Stomach (tissue), 9 donors: ENCODE data around the gene ARHGEF5. TPM values are rescaled to one million over a fixed set of nuclear protein-coding genes. Genes with fewer than 3 reads are reported as not detected.

ENCODE experiments used
- DNase-seq, 2 donors: peaks; one replicate each; pipeline versions ENCODE4 v3.0.0 to v3.0.0-alpha.2; 2013 to 2019
- H3K27ac ChIP-seq, 5 donors: fragments of 200-600 bp in 4 of 5; sonication (generic) in 4 of 5; one replicate each; pipeline ENCODE4 v1.5.1; 2013 to 2019; ENCODE audit warnings: mild to moderate bottlenecking in 1 of 5, moderate library complexity in 1 of 5
- H3K27me3 ChIP-seq, 3 donors: fragments of 200-600 bp; sonication (generic); one replicate each; pipeline ENCODE4 v1.5.1; 2017 to 2019; ENCODE audit warnings: mixed run types in 1 of 3
- H3K36me3 ChIP-seq, 4 donors: fragments of 200-600 bp; sonication (generic); 1 replicate in 3 of 4; 2 replicates in 1 of 4; pipeline ENCODE4 v1.5.1; 2016 to 2019
- H3K4me1 ChIP-seq, 4 donors: fragments of 200-600 bp; sonication (generic); one replicate each; pipeline ENCODE4 v1.5.1; 2016 to 2019
- H3K4me3 ChIP-seq, 4 donors: fragments of 200-600 bp; sonication (generic) in 3 of 4; one replicate each; pipeline ENCODE4 v1.5.1; 2016 to 2019; ENCODE audit warnings: mild to moderate bottlenecking in 1 of 4
- H3K9me3 ChIP-seq, 4 donors: fragments of 200-600 bp; sonication (generic); one replicate each; pipeline ENCODE4 v1.5.1; 2016 to 2019
- CTCF ChIP-seq, 7 experiments: fragments of 450-650 bp in 4 of 7; fragments of 200-600 bp in 3 of 7; sonication (generic) in 3 of 7; IDR thresholded peaks; one replicate each; pipeline ENCODE4 v1.5.1; 2016 to 2019; ENCODE audit warnings: antibody characterized with exemption in 7 of 7, control low read depth in 2 of 7, mild to moderate bottlenecking in 1 of 7
- EP300 ChIP-seq: sonication (generic); formaldehyde crosslinking; IDR thresholded peaks from one replicate; pipeline ENCODE4 v1.6.1; 2017; ENCODE audit warnings: antibody characterized with exemption
- POLR2A ChIP-seq, 4 donors: fragments of 450-650 bp; IDR thresholded peaks; one replicate each; pipeline ENCODE4 v1.6.1; 2016; ENCODE audit warnings: antibody characterized with exemption in 4 of 4, control low read depth in 2 of 4, mild to moderate bottlenecking in 1 of 4, moderate library complexity in 1 of 4
- POLR2AphosphoS5 ChIP-seq, 3 donors: sonication (generic); formaldehyde crosslinking; IDR thresholded peaks; one replicate each; pipeline ENCODE4 v1.6.1; 2016; ENCODE audit warnings: antibody characterized with exemption in 3 of 3
- WGBS, 5 donors: extraction: QIAGEN DNeasy Blood & Tissue Kit in 3 of 5; methylation state at CpG; one replicate each; pipeline versions ENCODE4 v1.1.5 to v1.1.7; 2013 to 2018; 5-methylcytosine and 5-hydroxymethylcytosine counted together
- intact Hi-C: fragments of 100-400 bp; cut with DNase I; formaldehyde crosslinking; loops from one replicate; pipeline ENCODE4 v1.15.1; 2023; ENCODE audit warnings: low total_unique reads
- polyA plus RNA-seq, 3 donors: library from polyadenylated mRNA; stranded (reverse); fragments of 200-250 nt; gene quantifications; one replicate each; pipeline ENCODE4 v1.2.3, GENCODE V29; 2013
- total RNA-seq, 5 donors: library from RNA; depleted of rRNA; stranded (reverse); fragments of >200 nt; gene quantifications; one replicate each; pipeline versions ENCODE4 v1.1.0 to v1.2.3, GENCODE V29; 2014 to 2016
- donor health status: healthy with polysubstance abuse.
- donor health status: Bipolar disorder and iron deficiency.
- donor health status: healthy.

ARHGEF5 gene
- total and polyA plus RNA-seq, 8 donors = 9.4 to 92.1 (median 14.2) TPM

GRCh38 chr7:144401490-144401889 is 46.3 kb downstream of the ARHGEF5 start:
- DNase-seq = no peak
- no peak for TF ChIP-seq POLR2AphosphoS5 (IDR thresholded peaks at IDR 0.05)
- no peak for TF ChIP-seq CTCF (IDR thresholded peaks at IDR 0.05)
- TF ChIP-seq POLR2A (IDR thresholded peaks at IDR 0.05) = no peak
- TF ChIP-seq EP300 = no peak
- intact Hi-C loops = no loop called here
- H3K9me3 ChIP-seq = no peaks in the 10 kb centered on the region
- WGBS, 5 donors = 57 to 69% (median 62%) methylated on average over 5 of the region's 5 CpGs
- no peak overlapping the region for H3K4me3 ChIP-seq
- H3K27me3 ChIP-seq = peaks cover 0 to 12% (median 0%) of the 10 kb centered on the region in 3 donors
- H3K36me3 ChIP-seq = no peaks in the 10 kb centered on the region
- H3K4me1 ChIP-seq = no peaks in the 10 kb centered on the region
- no peak overlapping the region for H3K27ac ChIP-seq

GRCh38 chr7:144403102-144403501 is 47.9 kb downstream of the ARHGEF5 start:
- H3K4me3 ChIP-seq = no peak overlapping the region
- 84 to 98% (median 94%) methylated on average over 10 to 11 of the region's 11 CpGs for WGBS, 5 donors
- TF ChIP-seq POLR2A (IDR thresholded peaks at IDR 0.05) (no peak), EP300 (no peak), POLR2AphosphoS5 (IDR thresholded peaks at IDR 0.05) (no peak), CTCF (IDR thresholded peaks at IDR 0.05) (no peak)

DNA sequence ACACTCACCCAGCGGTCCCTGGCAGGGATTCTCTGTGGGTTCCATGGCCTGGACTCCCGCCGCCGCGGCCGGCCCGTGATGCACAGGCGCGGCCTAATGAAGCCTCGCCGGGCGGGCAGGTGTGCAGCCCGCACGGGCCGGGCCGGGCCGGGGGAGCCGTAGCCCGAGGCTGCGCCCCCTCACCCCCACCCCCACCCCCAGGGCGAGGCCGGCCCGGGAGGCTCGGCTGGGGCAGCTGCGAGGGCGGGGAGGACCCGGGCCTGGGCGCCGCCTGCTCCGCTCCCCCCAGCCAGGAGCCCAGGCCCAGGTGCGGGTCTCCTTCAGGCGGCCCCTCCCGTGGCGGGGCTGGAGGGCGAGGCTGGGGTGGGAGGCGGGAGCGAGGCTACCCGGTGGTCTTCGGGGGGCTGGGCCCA is 48.5 kb downstream of the ARHGEF5 start, which contains the start of gene NOBOX:
Gene NOBOX, minus strand, starts transcription at position 45 of the 413 bp plus-strand sequence.
- 91 to 100% (median 95%) methylated on average over 6 to 39 of the region's 39 CpGs; no CpG with 5 or more reads in 1 of the 5 donors for WGBS, 5 donors
- DNase-seq = no peak
- peaks cover 0 to 9% (median 0%) of the 10 kb centered on the region in 4 donors for H3K4me1 ChIP-seq
- H3K36me3 ChIP-seq = no peaks in the 10 kb centered on the region
- H3K4me3 ChIP-seq = no peak within 1 kb of the TSS
- intact Hi-C loops = no loop called here
- TF ChIP-seq POLR2AphosphoS5 (IDR thresholded peaks at IDR 0.05) (no peak), POLR2A (IDR thresholded peaks at IDR 0.05) (no peak), EP300 (no peak), CTCF (IDR thresholded peaks at IDR 0.05) (no peak)
- no peaks in the 10 kb centered on the region for H3K9me3 ChIP-seq
- no peak within 1 kb of the TSS for H3K27ac ChIP-seq
- H3K27me3 ChIP-seq = peaks cover 0 to 12% (median 0%) of the 10 kb centered on the region in 3 donors

More at GRCh38 chr7:144403102-144403501, 47.9 kb downstream of the ARHGEF5 start:
- H3K9me3 ChIP-seq = no peaks in the 10 kb centered on the region
- no peaks in the 10 kb centered on the region for H3K36me3 ChIP-seq
- peaks cover 0 to 12% (median 0%) of the 10 kb centered on the region in 3 donors for H3K27me3 ChIP-seq
- no peak overlapping the region for H3K27ac ChIP-seq
- no peak for DNase-seq
- peaks cover 0 to 8% (median 0%) of the 10 kb centered on the region in 4 donors for H3K4me1 ChIP-seq
- intact Hi-C loops = no loop called here

GRCh38 chr7:144404946-144405345 is 49.7 kb downstream of the ARHGEF5 start:
- TF ChIP-seq POLR2A (IDR thresholded peaks at IDR 0.05) (no peak), POLR2AphosphoS5 (IDR thresholded peaks at IDR 0.05) (no peak), CTCF (IDR thresholded peaks at IDR 0.05) (no peak), EP300 (no peak)

More at GRCh38 chr7:144404946-144405345, 49.7 kb downstream of the ARHGEF5 start:
- Histone ChIP-seq H3K9me3 (no peaks in the 10 kb centered on the region), H3K27ac (no peak overlapping the region), H3K27me3 (peaks cover 0 to 12% (median 0%) of the 10 kb centered on the region in 3 donors), H3K4me1 (peaks cover 0 to 9% (median 0%) of the 10 kb centered on the region in 4 donors), H3K36me3 (no peaks in the 10 kb centered on the region), H3K4me3 (no peak overlapping the region)
- intact Hi-C loops = no loop called here
- no peak for DNase-seq
- 59 to 76% (median 70%) methylated on average over 4 of the region's 4 CpGs for WGBS, 5 donors
